ENCODE data around the gene SERHL2. TPM values are rescaled to one million over a fixed set of nuclear protein-coding genes. Genes with fewer than 3 reads are reported as not detected.
A peak's percentile ranks its signal among the peaks of the same experiment; 100 is the strongest.
"Not testable (repeated sequence)": the region's sequence is repeated elsewhere in the genome, so short reads cannot be mapped to it uniquely, and the experiment has no call there.

Gene SERHL2
- total RNA-seq, 5 donors from 2014 or later (not counting 1 experiment from before 2014, with no cell fraction given), result 0.70 to 1.6 (median 1.0) TPM

- H3K27ac ChIP-seq (ENCODE audit: low read length); CTCF ChIA-PET; H3K27me3 ChIP-seq (replicated peaks in 1 of 2; ENCODE audit: control insufficient read depth in 2 of 2, extremely low read depth in 1 of 2, insufficient read depth in 2 of 2, low read length in 1 of 2); H3K27me3 Mint-ChIP-seq; H3K9me3 ChIP-seq; H3K27ac Mint-ChIP-seq; H3K4me3 ChIP-seq (ENCODE audit: control insufficient read depth in 1 of 2, extremely low read depth in 1 of 2, low read length in 1 of 2); H3K9me3 Mint-ChIP-seq; ATAC-seq (replicated peaks in 1 of 4); H3K4me3 Mint-ChIP-seq; DNase-seq; POLR2A ChIA-PET: not testable (repeated sequence)
- peaks cover 21% of the 10 kb centered on the region for H3K36me3 Mint-ChIP-seq
- Histone ChIP-seq H3K36me3 (ENCODE audit: control insufficient read depth in 2 of 2, extremely low read depth in 1 of 2, insufficient read depth in 1 of 2, low read length in 1 of 2) (peaks cover 8 to 51% of the 10 kb centered on the region in 2 donors), H3K4me1 (ENCODE audit: control insufficient read depth in 1 of 2, extremely low read depth in 1 of 2, insufficient read depth in 2 of 2, low read length in 2 of 2) (peaks cover 12 to 54% of the 10 kb centered on the region in 2 experiments)
- WGBS (ENCODE audit: insufficient coverage), result 88% methylated on average over 15 of the region's 31 CpGs
- peaks cover 69 to 73% (median 71%) of the 10 kb centered on the region in 3 donors for H3K4me1 Mint-ChIP-seq
Measured at GRCh38 chr22:42607641-42608040, 53.9 kb downstream of the SERHL2 start.

DNA sequence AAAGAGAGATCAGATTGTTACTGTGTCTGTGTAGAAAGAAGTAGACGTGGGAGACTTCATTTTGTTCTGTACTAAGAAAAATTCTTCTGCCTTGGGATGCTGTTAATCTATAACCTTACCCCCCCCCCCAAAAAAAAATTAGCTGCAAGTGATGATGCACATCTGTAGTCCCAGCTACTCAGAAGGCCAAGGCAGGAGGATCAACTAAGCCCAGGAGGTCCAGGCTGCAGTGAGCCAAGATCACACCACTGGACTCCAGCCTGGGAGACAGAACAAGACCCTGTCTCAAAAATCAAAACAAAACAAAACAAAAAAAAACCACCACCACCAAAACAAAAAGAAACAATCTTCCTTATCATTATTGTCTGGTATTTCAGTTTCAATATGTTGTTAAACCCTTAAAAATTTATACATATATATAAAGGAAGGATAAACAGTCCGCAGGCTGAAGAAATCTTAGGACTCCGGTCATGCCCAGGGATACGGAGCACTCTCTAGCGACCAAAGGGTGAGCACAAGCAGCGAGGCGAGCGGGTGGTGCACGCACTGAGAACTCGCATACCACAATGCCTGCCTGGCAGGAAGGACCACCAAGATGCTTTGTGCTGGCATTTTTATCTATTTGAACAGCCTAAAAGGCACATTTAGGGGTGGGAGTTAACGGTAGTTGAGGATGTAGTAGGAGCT lies 54.5 kb downstream of the SERHL2 start:
- no peaks in the 10 kb centered on the region for H3K9me3 Mint-ChIP-seq
- peaks cover 21% of the 10 kb centered on the region for H3K36me3 Mint-ChIP-seq
- no peak overlapping the region for H3K27ac Mint-ChIP-seq
- DNase-seq (no peak), ATAC-seq (replicated peaks in 1 of 4) (no peak)
- no peak overlapping the region for H3K4me3 Mint-ChIP-seq
- no peak overlapping the region for H3K4me3 ChIP-seq (ENCODE audit: control insufficient read depth in 1 of 2, extremely low read depth in 1 of 2, low read length in 1 of 2)
- POLR2A ChIA-PET, result interaction anchor here in 1 of 2 donors (1.4 kb wide), 1 partner anchor 19 kb away, joined by 3 read pairs; no protein-coding TSS in a partner anchor
- peaks cover 5 to 44% of the 10 kb centered on the region in 2 donors for H3K36me3 ChIP-seq (ENCODE audit: control insufficient read depth in 2 of 2, extremely low read depth in 1 of 2, insufficient read depth in 1 of 2, low read length in 1 of 2)
- no peaks in the 10 kb centered on the region for H3K27me3 Mint-ChIP-seq
- 98% methylated on average over 9 of the region's 11 CpGs for WGBS (ENCODE audit: insufficient coverage)
- H3K4me1 ChIP-seq (ENCODE audit: control insufficient read depth in 1 of 2, extremely low read depth in 1 of 2, insufficient read depth in 2 of 2, low read length in 2 of 2), result peaks cover 19 to 60% of the 10 kb centered on the region in 2 experiments
- CTCF ChIA-PET, result no interaction called here
- H3K9me3 ChIP-seq, result no peaks in the 10 kb centered on the region
- no peak overlapping the region for H3K27ac ChIP-seq (ENCODE audit: low read length)
- H3K27me3 ChIP-seq (replicated peaks in 1 of 2; ENCODE audit: control insufficient read depth in 2 of 2, extremely low read depth in 1 of 2, insufficient read depth in 2 of 2, low read length in 1 of 2), result no peaks in the 10 kb centered on the region
- H3K4me1 Mint-ChIP-seq, result peaks cover 69 to 74% (median 74%) of the 10 kb centered on the region in 3 donors

GRCh38 chr22:42608823-42609361 lies 55.1 kb downstream of the SERHL2 start:
- peaks cover 5 to 42% of the 10 kb centered on the region in 2 donors for H3K36me3 ChIP-seq (ENCODE audit: control insufficient read depth in 2 of 2, extremely low read depth in 1 of 2, insufficient read depth in 1 of 2, low read length in 1 of 2)
- peak overlapping the region in 1 of 3 donors; percentile 27 for H3K4me3 Mint-ChIP-seq
- WGBS (ENCODE audit: insufficient coverage), result 64% methylated on average over 3 of the region's 11 CpGs
- POLR2A ChIA-PET, result interaction anchor here in 1 of 2 donors (1.4 kb wide), 1 partner anchor 20 kb away, joined by 3 read pairs; no protein-coding TSS in a partner anchor
- H3K4me1 Mint-ChIP-seq, result peaks cover 69 to 76% (median 76%) of the 10 kb centered on the region in 3 donors
- no peaks in the 10 kb centered on the region for H3K9me3 Mint-ChIP-seq
- H3K27ac ChIP-seq (ENCODE audit: low read length), result no peak overlapping the region
- DNase-seq, result no peak
- H3K4me3 ChIP-seq (ENCODE audit: control insufficient read depth in 1 of 2, extremely low read depth in 1 of 2, low read length in 1 of 2), result no peak overlapping the region
- H3K4me1 ChIP-seq (ENCODE audit: control insufficient read depth in 1 of 2, extremely low read depth in 1 of 2, insufficient read depth in 2 of 2, low read length in 2 of 2), result peaks cover 22 to 65% of the 10 kb centered on the region in 2 experiments
- H3K27ac Mint-ChIP-seq, result no peak overlapping the region
- H3K36me3 Mint-ChIP-seq, result peaks cover 21% of the 10 kb centered on the region
- H3K27me3 Mint-ChIP-seq, result no peaks in the 10 kb centered on the region
- ATAC-seq (replicated peaks in 1 of 4), result no peak
- CTCF ChIA-PET, result no interaction called here
- no peaks in the 10 kb centered on the region for H3K9me3 ChIP-seq
- no peaks in the 10 kb centered on the region for H3K27me3 ChIP-seq (replicated peaks in 1 of 2; ENCODE audit: control insufficient read depth in 2 of 2, extremely low read depth in 1 of 2, insufficient read depth in 2 of 2, low read length in 1 of 2)

- ChIA-PET CTCF (no interaction called here), POLR2A (no interaction called here)
- no peak overlapping the region for H3K4me3 ChIP-seq (ENCODE audit: control insufficient read depth in 1 of 2, extremely low read depth in 1 of 2, low read length in 1 of 2)
- H3K36me3 ChIP-seq (ENCODE audit: control insufficient read depth in 2 of 2, extremely low read depth in 1 of 2, insufficient read depth in 1 of 2, low read length in 1 of 2), result peaks cover 5 to 33% of the 10 kb centered on the region in 2 donors
- no peaks in the 10 kb centered on the region for H3K9me3 Mint-ChIP-seq
- peak overlapping the region; percentile 58 to 80 for H3K27ac Mint-ChIP-seq
- H3K4me1 Mint-ChIP-seq, result peaks cover 69 to 74% (median 73%) of the 10 kb centered on the region in 3 donors
- peak overlapping the region in 2 of 3 donors; percentile 9 to 48 for H3K4me3 Mint-ChIP-seq
- H3K9me3 ChIP-seq, result no peaks in the 10 kb centered on the region
- no peaks in the 10 kb centered on the region for H3K27me3 Mint-ChIP-seq
- H3K27ac ChIP-seq (ENCODE audit: low read length), result no peak overlapping the region
- peaks cover 22 to 59% of the 10 kb centered on the region in 2 experiments for H3K4me1 ChIP-seq (ENCODE audit: control insufficient read depth in 1 of 2, extremely low read depth in 1 of 2, insufficient read depth in 2 of 2, low read length in 2 of 2)
- H3K27me3 ChIP-seq (replicated peaks in 1 of 2; ENCODE audit: control insufficient read depth in 2 of 2, extremely low read depth in 1 of 2, insufficient read depth in 2 of 2, low read length in 1 of 2), result no peaks in the 10 kb centered on the region
- DNase-seq (no peak), ATAC-seq (replicated peaks in 1 of 4) (no peak)
- peaks cover 21% of the 10 kb centered on the region for H3K36me3 Mint-ChIP-seq
- 92% methylated on average over 4 of the region's 5 CpGs for WGBS (ENCODE audit: insufficient coverage)
Measured at GRCh38 chr22:42610186-42610585, 56.4 kb downstream of the SERHL2 start.

GRCh38 chr22:42611051-42611450 lies 57.3 kb downstream of the SERHL2 start:
- H3K4me1 Mint-ChIP-seq, result peaks cover 69 to 77% (median 72%) of the 10 kb centered on the region in 3 donors
- no peaks in the 10 kb centered on the region for H3K9me3 Mint-ChIP-seq
- Histone ChIP-seq H3K27me3 (replicated peaks in 1 of 2; ENCODE audit: control insufficient read depth in 2 of 2, extremely low read depth in 1 of 2, insufficient read depth in 2 of 2, low read length in 1 of 2) (no peaks in the 10 kb centered on the region), H3K4me1 (ENCODE audit: control insufficient read depth in 1 of 2, extremely low read depth in 1 of 2, insufficient read depth in 2 of 2, low read length in 2 of 2) (peaks cover 26 to 66% of the 10 kb centered on the region in 2 experiments), H3K36me3 (ENCODE audit: control insufficient read depth in 2 of 2, extremely low read depth in 1 of 2, insufficient read depth in 1 of 2, low read length in 1 of 2) (peaks cover 0 to 28% of the 10 kb centered on the region in 2 donors), H3K9me3 (no peaks in the 10 kb centered on the region), H3K4me3 (ENCODE audit: control insufficient read depth in 1 of 2, extremely low read depth in 1 of 2, low read length in 1 of 2) (no peak overlapping the region), H3K27ac (ENCODE audit: low read length) (no peak overlapping the region)
- no peak for DNase-seq
- WGBS (ENCODE audit: insufficient coverage), result no CpG with 5 or more reads among the region's 1 CpG
- no peak for ATAC-seq (replicated peaks in 1 of 4)
- peaks cover 21% of the 10 kb centered on the region for H3K36me3 Mint-ChIP-seq
- CTCF ChIA-PET, result no interaction called here
- POLR2A ChIA-PET, result no interaction called here
- H3K27ac Mint-ChIP-seq, result peak overlapping the region in 1 of 2 donors; percentile 39
- H3K4me3 Mint-ChIP-seq, result peak overlapping the region in 1 of 3 donors; percentile 48
- H3K27me3 Mint-ChIP-seq, result no peaks in the 10 kb centered on the region

DNA sequence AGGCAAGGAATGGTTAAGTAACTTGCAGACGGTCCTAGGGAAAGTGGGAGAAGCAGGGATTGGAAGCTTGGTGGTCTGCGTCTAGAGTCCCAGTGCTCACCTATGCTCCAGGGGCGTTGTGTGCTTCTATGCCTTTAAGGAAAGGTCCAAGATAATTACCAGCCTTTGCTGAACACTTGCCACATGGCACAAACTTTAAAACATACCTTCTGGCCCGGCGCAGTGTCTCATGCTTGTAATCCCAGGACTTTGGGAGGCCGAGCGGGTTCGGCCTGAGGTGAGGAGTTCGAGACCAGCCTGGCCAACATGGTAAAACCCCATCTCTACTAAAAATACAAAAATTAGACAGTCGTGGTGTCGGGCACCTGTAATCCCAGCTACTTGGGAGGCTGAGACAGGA lies 58.6 kb downstream of the SERHL2 start:
- peak overlapping the region; percentile 37 to 93 (median 85) for H3K4me3 Mint-ChIP-seq
- DNase-seq (no peak), ATAC-seq (replicated peaks in 1 of 4) (no peak)
- H3K4me3 ChIP-seq (ENCODE audit: control insufficient read depth in 1 of 2, extremely low read depth in 1 of 2, low read length in 1 of 2), result no peak overlapping the region
- no peaks in the 10 kb centered on the region for H3K27me3 Mint-ChIP-seq
- H3K36me3 ChIP-seq (ENCODE audit: control insufficient read depth in 2 of 2, extremely low read depth in 1 of 2, insufficient read depth in 1 of 2, low read length in 1 of 2), result peaks cover 0 to 25% of the 10 kb centered on the region in 2 donors
- WGBS (ENCODE audit: insufficient coverage), result 93% methylated on average over 10 of the region's 11 CpGs
- peaks cover 13% of the 10 kb centered on the region for H3K36me3 Mint-ChIP-seq
- H3K9me3 Mint-ChIP-seq, result no peaks in the 10 kb centered on the region
- ChIA-PET CTCF (no interaction called here), POLR2A (no interaction called here)
- peak overlapping the region; percentile 93 to 94 for H3K27ac Mint-ChIP-seq
- H3K27ac ChIP-seq (ENCODE audit: low read length), result peak overlapping the region; percentile 22
- H3K4me1 Mint-ChIP-seq, result peaks cover 62 to 72% (median 65%) of the 10 kb centered on the region in 3 donors
- H3K9me3 ChIP-seq, result no peaks in the 10 kb centered on the region
- peaks cover 26 to 64% of the 10 kb centered on the region in 2 experiments for H3K4me1 ChIP-seq (ENCODE audit: control insufficient read depth in 1 of 2, extremely low read depth in 1 of 2, insufficient read depth in 2 of 2, low read length in 2 of 2)
- H3K27me3 ChIP-seq (replicated peaks in 1 of 2; ENCODE audit: control insufficient read depth in 2 of 2, extremely low read depth in 1 of 2, insufficient read depth in 2 of 2, low read length in 1 of 2), result no peaks in the 10 kb centered on the region
